OCI-LY7 (cell line): ENCODE measurements around the gene MPC1L. TPM values are rescaled to one million over a fixed set of nuclear protein-coding genes. Genes with fewer than 3 reads are reported as not detected.

Experiments used
- BruUV-seq: library from RNA; stranded (reverse); fragments of 400-500 nt; replicated peaks from 2 replicates; lab custom pipeline; 2021; lab: Mats Ljungman, UMichigan
- CTCF ChIA-PET: fragments of 300-600 bp; sonication (Branson Sonifier 250); formaldehyde crosslinking; loops from one replicate; lab custom pipeline; 2022; ENCODE audit warnings: antibody characterized with exemption; ENCODE audit not compliant: unreplicated experiment; lab: Charles Lee
- POLR2A ChIA-PET: fragments of 300-600 bp; sonication (Branson Sonifier 250); formaldehyde crosslinking; loops from one replicate; lab custom pipeline; 2022; ENCODE audit warnings: antibody characterized with exemption; lab: Charles Lee
- DNase-seq: peaks from one replicate; pipeline ENCODE4 v3.0.0-alpha.2; 2015; ENCODE audit warnings: low spot score
- H2AFZ ChIP-seq: fragments of 200-600 bp; sonication (generic), shearing (Covaris generic); 2 replicates; pipeline ENCODE4 v1.6.1; 2014; ENCODE audit warnings: mild to moderate bottlenecking, antibody characterized with exemption, low read length, moderate library complexity
- H3K27ac ChIP-seq: fragments of 200-600 bp; sonication (generic); 2 replicates; pipeline ENCODE4 v1.5.1; 2014; ENCODE audit warnings: mixed run types, low read depth, mild to moderate bottlenecking, moderate library complexity, low read length, inconsistent platforms; ENCODE audit not compliant: poor library complexity, severe bottlenecking
- H3K36me3 ChIP-seq: fragments of 200-600 bp; sonication (generic); 2 replicates; pipeline ENCODE4 v1.6.1; 2014; ENCODE audit warnings: mild to moderate bottlenecking, antibody characterized with exemption, low read length, moderate library complexity, mixed read lengths; ENCODE audit not compliant: insufficient read depth
- H3K4me1 ChIP-seq: fragments of 200-600 bp; sonication (generic); 2 replicates; pipeline ENCODE4 v1.5.1; 2014; ENCODE audit warnings: mild to moderate bottlenecking, low read length; ENCODE audit not compliant: insufficient read depth, poor library complexity, severe bottlenecking
- H3K4me2 ChIP-seq: fragments of 200-600 bp; sonication (generic); 2 replicates; pipeline ENCODE4 v1.6.1; 2014; ENCODE audit warnings: mild to moderate bottlenecking, low read length
- H3K4me3 ChIP-seq: fragments of 200-600 bp; sonication (generic); 2 replicates; pipeline ENCODE4 v1.5.1; 2014; ENCODE audit warnings: mild to moderate bottlenecking, low read depth, low read length; ENCODE audit not compliant: poor library complexity, severe bottlenecking
- H3K79me2 ChIP-seq: fragments of 200-600 bp; sonication (generic); 2 replicates; pipeline ENCODE4 v1.6.1; 2016; ENCODE audit warnings: low read depth, mild to moderate bottlenecking, low read length, moderate library complexity, mixed read lengths; ENCODE audit not compliant: insufficient read depth
- H3K9me2 ChIP-seq: fragments of 200-600 bp; sonication (generic); 2 replicates; pipeline ENCODE4 v1.6.1; 2016; ENCODE audit warnings: mild to moderate bottlenecking, low read length, mixed read lengths; ENCODE audit not compliant: insufficient read depth
- H3K9me3 ChIP-seq: fragments of 200-600 bp; sonication (generic); 2 replicates; pipeline ENCODE4 v1.6.1; 2014; ENCODE audit warnings: mild to moderate bottlenecking, mixed run types, low read length, mixed read lengths
- H4K20me1 ChIP-seq: fragments of 200-600 bp; sonication (generic); 2 replicates; pipeline ENCODE4 v1.6.1; 2014; ENCODE audit warnings: mild to moderate bottlenecking, antibody characterized with exemption, low read length, moderate library complexity, mixed read lengths; ENCODE audit not compliant: insufficient read depth
- CTCF ChIP-seq: fragments of 200-600 bp; sonication (generic); conservative IDR thresholded peaks from 2 replicates; pipeline ENCODE4 v1.5.1; 2014; ENCODE audit warnings: mild to moderate bottlenecking, antibody characterized with exemption, low read length, moderate library complexity, mixed read lengths
- EZH2phosphoT487 ChIP-seq: fragments of 200-600 bp; sonication (generic); IDR thresholded peaks from 2 replicates; pipeline ENCODE4 v1.6.1; 2018; ENCODE audit warnings: low read depth, borderline replicate concordance, mild to moderate bottlenecking, mixed run types, antibody characterized with exemption, low read length, moderate library complexity, mixed read lengths
- intact Hi-C: fragments of 100-400 bp; cut with micrococcal nuclease; formaldehyde crosslinking; loops from one replicate; pipeline ENCODE4 v1.10.0; 2022; ENCODE audit not compliant: unreplicated experiment
- total RNA-seq, 2 experiments: library from RNA; depleted of rRNA in 1 of 2; stranded (reverse); fragments of >200 nt in 1 of 2; shearing (Covaris generic) in 1 of 2; gene quantifications; 2 replicates each; pipeline ENCODE4 v1.2.3, GENCODE V29; 2014 to 2022

MPC1L gene
- total RNA-seq, 2 experiments from 2014 or later = not detected

- no TSS peak for BruUV-seq
- Histone ChIP-seq H3K36me3 (peaks cover 35% of the 10 kb centered on the region; the same call in 1 of the 2 replicates), H3K4me2 (no peak overlapping the region), H3K4me1 (peaks cover 13% of the 10 kb centered on the region), H3K9me3 (no peaks in the 10 kb centered on the region), H3K79me2 (peaks cover 4% of the 10 kb centered on the region; the same call in 1 of the 2 replicates), H3K4me3 (no peak overlapping the region), H4K20me1 (no peaks in the 10 kb centered on the region), H2AFZ (no peak overlapping the region), H3K27ac (no peak overlapping the region), H3K9me2 (no peaks in the 10 kb centered on the region)
- peak; percentile 73 for DNase-seq
- intact Hi-C loops = loop anchor here (1.0 to 5.0 kb wide), 2 partner anchors 143 to 271 kb away; no protein-coding TSS in a partner anchor
- ChIA-PET CTCF (interaction anchor here (0.7 to 1.2 kb wide), 3 partner anchors 108 to 143 kb away, joined by 3 to 5 read pairs (median 4); no protein-coding TSS in a partner anchor), POLR2A (interaction anchor here (0.7 kb wide), 2 partner anchors 48 to 66 kb away, joined by 3 read pairs; no protein-coding TSS in a partner anchor)
- TF ChIP-seq CTCF = peak; percentile 86
- TF ChIP-seq EZH2phosphoT487 = no peak
These were observed 28.5 kb downstream of the MPC1L start for GRCh38 chrX:40651620-40652223.

- no peak for TF ChIP-seq EZH2phosphoT487
- TF ChIP-seq CTCF = no peak
- BruUV-seq = no TSS peak
- Histone ChIP-seq H3K27ac (no peak overlapping the region), H3K79me2 (no peaks in the 10 kb centered on the region), H3K4me2 (no peak overlapping the region), H3K9me2 (no peaks in the 10 kb centered on the region), H3K36me3 (peaks cover 35% of the 10 kb centered on the region; the same call in 1 of the 2 replicates), H3K4me1 (peaks cover 13% of the 10 kb centered on the region), H3K4me3 (no peak overlapping the region), H2AFZ (no peak overlapping the region), H4K20me1 (no peaks in the 10 kb centered on the region), H3K9me3 (no peaks in the 10 kb centered on the region)
- DNase-seq = no peak
- intact Hi-C loops = loop anchor here (5.0 kb wide), 1 partner anchor 270 kb away; no protein-coding TSS in a partner anchor
- POLR2A ChIA-PET = interaction anchor here (0.5 kb wide), 1 partner anchor 48 kb away, joined by 3 read pairs; no protein-coding TSS in a partner anchor
- CTCF ChIA-PET = no interaction called here
These were observed 29.4 kb downstream of the MPC1L start for GRCh38 chrX:40652664-40653063.

GRCh38 chrX:40653535-40653934, 30.3 kb downstream of the MPC1L start:
- Histone ChIP-seq H4K20me1 (no peaks in the 10 kb centered on the region), H3K4me3 (no peak overlapping the region), H3K79me2 (no peaks in the 10 kb centered on the region), H3K4me2 (no peak overlapping the region), H3K27ac (no peak overlapping the region), H2AFZ (no peak overlapping the region), H3K9me3 (no peaks in the 10 kb centered on the region), H3K36me3 (peaks cover 36% of the 10 kb centered on the region; the same call in 1 of the 2 replicates), H3K9me2 (no peaks in the 10 kb centered on the region), H3K4me1 (peaks cover 7% of the 10 kb centered on the region)
- no peak for DNase-seq
- no TSS peak for BruUV-seq
- POLR2A ChIA-PET = interaction anchor here (0.6 kb wide), 1 partner anchor 461 kb away, joined by 3 read pairs; no protein-coding TSS in a partner anchor
- intact Hi-C loops = loop anchor here (5.0 kb wide), 1 partner anchor 269 kb away; no protein-coding TSS in a partner anchor
- TF ChIP-seq CTCF (no peak), EZH2phosphoT487 (no peak)
- CTCF ChIA-PET = no interaction called here
